A549 (cell line): Measurements from ENCODE around the gene ZDHHC18. TPM values are rescaled to one million over a fixed set of nuclear protein-coding genes. Genes with fewer than 3 reads are reported as not detected.

Experiments used
- ATAC-seq, 2 experiments: fragments of 200-7000 bp in 1 of 2; fragments of >200 bp in 1 of 2; cut with Nextera tagmentation in 1 of 2; cut with Tn5 transposase in 1 of 2; 3 replicates each; pipeline versions ENCODE4 v1.8.0 to v1.9.1; 2018 to 2020; ENCODE audit warnings: mild to moderate bottlenecking in 1 of 2, moderate library complexity in 1 of 2
- CTCF ChIA-PET: fragments of 300-600 bp; sonication (Branson Sonifier 250); formaldehyde crosslinking; extraction: SDS; loops from one replicate; lab custom pipeline; 2021; ENCODE audit warnings: antibody characterized with exemption, inconsistent platforms; lab: Yijun Ruan, JAX
- POLR2A ChIA-PET: fragments of 350-600 bp; formaldehyde crosslinking; extraction: SDS; loops from one replicate; lab custom pipeline; 2021; ENCODE audit warnings: antibody characterized with exemption, inconsistent platforms; lab: Yijun Ruan, JAX
- DNase-seq, 2 experiments: peaks; one replicate each; pipeline versions ENCODE4 v3.0.0 to v3.0.0-alpha.2; 2011 to 2016; ENCODE audit warnings: low read depth in 1 of 2, low spot score in 1 of 2
- FAIRE-seq: peaks from 2 replicates; lab custom pipeline; 2011; peaks lifted over from hg19 to GRCh38; lab: Jason Lieb, UNC
- H3K27ac ChIP-seq, 2 experiments: fragments of >200 bp; sonication (Bioruptor Twin); formaldehyde crosslinking; 3 replicates each; pipeline ENCODE4 v1.5.1; 2016 to 2017
- H3K4me1 ChIP-seq: fragments of >200 bp; sonication (Bioruptor Twin); formaldehyde crosslinking; 3 replicates; pipeline ENCODE4 v1.6.1; 2016
- H3K4me2 ChIP-seq: fragments of >200 bp; sonication (Bioruptor Twin); formaldehyde crosslinking; 3 replicates; pipeline ENCODE4 v1.6.1; 2016
- H3K4me3 ChIP-seq: fragments of >200 bp; sonication (Bioruptor Twin); formaldehyde crosslinking; 3 replicates; pipeline ENCODE4 v1.5.1; 2016
- H3K9me3 ChIP-seq: fragments of >200 bp; sonication (Bioruptor Twin); formaldehyde crosslinking; 3 replicates; pipeline ENCODE4 v1.6.1; 2016
- CBX2 ChIP-seq: fragments of 200-600 bp; sonication (generic); IDR thresholded peaks from 2 replicates; pipeline ENCODE4 v1.6.1; 2016; ENCODE audit warnings: low read depth, mild to moderate bottlenecking, borderline replicate concordance
- E2F6 ChIP-seq: IDR thresholded peaks from 2 replicates; pipeline ENCODE4 v1.6.1; 2012; ENCODE audit warnings: low read depth, borderline replicate concordance
- EHF ChIP-seq: fragments of 250-450 bp; sonication (Bioruptor Pico); IDR thresholded peaks from 2 replicates; pipeline ENCODE4 v1.5.0; 2020; ENCODE audit warnings: mild to moderate bottlenecking
- ELK1 ChIP-seq: fragments of 150-350 bp; IDR thresholded peaks from 2 replicates; pipeline ENCODE4 v1.6.1; 2014; ENCODE audit warnings: low read depth, mild to moderate bottlenecking, low read length
- ESRRA ChIP-seq: fragments of 150-350 bp; IDR thresholded peaks from 2 replicates; pipeline ENCODE4 v1.6.1; 2014; ENCODE audit warnings: mild to moderate bottlenecking, low read length, borderline replicate concordance
- HES2 ChIP-seq: fragments of >200 bp; sonication (Bioruptor Twin); formaldehyde crosslinking; IDR thresholded peaks from 2 replicates; pipeline ENCODE4 v1.6.1; 2016
- HOXA7 ChIP-seq: fragments of 250-450 bp; sonication (Bioruptor Pico); IDR thresholded peaks from 2 replicates; pipeline ENCODE4 v1.5.0; 2020; ENCODE audit warnings: mild to moderate bottlenecking, moderate library complexity
- KDM1A ChIP-seq: fragments of 200-600 bp; sonication (generic); IDR thresholded peaks from 2 replicates; pipeline ENCODE4 v1.6.1; 2016; ENCODE audit warnings: low read depth, mild to moderate bottlenecking
- MAX ChIP-seq: IDR thresholded peaks from 2 replicates; pipeline ENCODE4 v1.6.1; 2012
- MYC ChIP-seq: IDR thresholded peaks from 2 replicates; pipeline ENCODE4 v1.6.1; 2012; ENCODE audit warnings: mild to moderate bottlenecking, inconsistent platforms, low read length, improper control_type of control experiment, borderline replicate concordance
- NR3C1 ChIP-seq: fragments of >200 bp; sonication (Bioruptor Twin); formaldehyde crosslinking; IDR thresholded peaks from 3 replicates; pipeline ENCODE4 v1.6.1; 2017
- POLR2A ChIP-seq: IDR thresholded peaks from 2 replicates; pipeline ENCODE4 v1.6.1; 2012; ENCODE audit warnings: mild to moderate bottlenecking, low read length
- POLR2AphosphoS2 ChIP-seq: conservative IDR thresholded peaks from 2 replicates; pipeline ENCODE4 v1.6.1; 2012; ENCODE audit warnings: low read length, improper control_type of control experiment, inconsistent platforms
- REST ChIP-seq: fragments of 200-600 bp; sonication (generic); IDR thresholded peaks from 2 replicates; pipeline ENCODE4 v1.6.1; 2016; ENCODE audit warnings: antibody characterized with exemption, mild to moderate bottlenecking, moderate library complexity
- SMC3 ChIP-seq: fragments of >200 bp; sonication (Bioruptor Twin); formaldehyde crosslinking; IDR thresholded peaks from 3 replicates; pipeline ENCODE4 v1.6.1; 2018; ENCODE audit warnings: inconsistent platforms
- SREBF2 ChIP-seq: fragments of 450-650 bp; IDR thresholded peaks from 2 replicates; pipeline ENCODE4 v1.6.1; 2014; ENCODE audit warnings: mild to moderate bottlenecking, moderate library complexity
- TFCP2L1 ChIP-seq: fragments of 250-450 bp; sonication (Bioruptor Pico); IDR thresholded peaks from 2 replicates; pipeline ENCODE4 v1.5.0; 2021; ENCODE audit warnings: mild to moderate bottlenecking
- TP53 ChIP-seq: fragments of 250-450 bp; sonication (Bioruptor Pico); IDR thresholded peaks from 2 replicates; pipeline ENCODE4 v1.5.0; 2021; ENCODE audit warnings: mild to moderate bottlenecking, moderate library complexity
- USF2 ChIP-seq: fragments of 450-650 bp; IDR thresholded peaks from 2 replicates; pipeline ENCODE4 v1.6.1; 2014; ENCODE audit warnings: antibody characterized with exemption
- ZFP36 ChIP-seq: fragments of 450-650 bp; IDR thresholded peaks from 2 replicates; pipeline ENCODE4 v1.6.1; 2014; ENCODE audit warnings: borderline replicate concordance; ENCODE audit not compliant: partially characterized antibody
- WGBS: methylation state at CpG from one replicate; pipeline ENCODE4 v1.1.6; 2017; ENCODE audit errors: missing lambda C conversion rate; 5-methylcytosine and 5-hydroxymethylcytosine counted together
- polyA plus RNA-seq, 4 experiments: library from polyadenylated mRNA; depleted of rRNA in 3 of 4; stranded (reverse); fragments of >200 nt; fragmentation: RNase III in 1 of 4; extraction: RNeasy Plus Mini Kit Qiagen cat#74134 plus additional on column Dnase treatment in 1 of 4; gene quantifications; 2 replicates in 3 of 4; 3 replicates in 1 of 4; pipeline ENCODE4 v1.2.3, GENCODE V29; 2011 to 2017

The ZDHHC18 gene
- polyA plus RNA-seq, 2 of the 4 experiments (the other 2 are of a cell fraction), result 16.2 to 20.0 TPM

GRCh38 chr1:26832249-26832960 lies 5.9 kb downstream of the ZDHHC18 start:
- CTCF ChIA-PET, result interaction anchor here (0.8 to 4.6 kb wide), 4 partner anchors 12 to 46 kb away, joined by 5 to 15 read pairs (median 5); no protein-coding TSS in a partner anchor

More at GRCh38 chr1:26832249-26832960, 5.9 kb downstream of the ZDHHC18 start:
- POLR2A ChIA-PET, result no interaction called here
- H3K27ac ChIP-seq, result no peak overlapping the region
- H3K4me2 ChIP-seq, result no peak overlapping the region
- no peak overlapping the region for H3K4me3 ChIP-seq
- H3K4me1 ChIP-seq, result peaks cover 23% of the 10 kb centered on the region; the same call in 2 of the 3 replicates
- no peak for DNase-seq
- H3K9me3 ChIP-seq, result no peaks in the 10 kb centered on the region
- FAIRE-seq, result no peak
- 91% methylated on average over 16 of the region's 16 CpGs for WGBS
- ATAC-seq, result peak in 1 of 2 experiments; percentile 38; a peak in 1 of 6 replicates
- TF ChIP-seq ELK1 (no peak), TFCP2L1 (CRISPR knock-in tag) (no peak), KDM1A (no peak), MYC (no peak), NR3C1 (no peak), POLR2A (no peak), SMC3 (no peak), USF2 (no peak), POLR2AphosphoS2 (no peak), HOXA7 (CRISPR knock-in tag) (no peak), HES2 (no peak), TP53 (CRISPR knock-in tag) (no peak), REST (no peak), ZFP36 (no peak), SREBF2 (no peak), CBX2 (no peak), MAX (no peak), E2F6 (no peak), EHF (CRISPR knock-in tag) (no peak), ESRRA (no peak)
